K562 (cell line): ENCODE results near the gene ALG13. TPM values are rescaled to one million over a fixed set of nuclear protein-coding genes. Genes with fewer than 3 reads are reported as not detected.

Experiments
- ADNP ChIP-seq: fragments of 200-800 bp; sonication (Bioruptor generic); IDR thresholded peaks from 2 replicates; pipeline ENCODE4 v1.6.1; 2016; ENCODE audit warnings: missing genetic modification characterization, missing compliant biosample characterization
- COPS2 ChIP-seq: fragments of 450-650 bp; conservative IDR thresholded peaks from 2 replicates; pipeline ENCODE4 v1.6.1; 2016; ENCODE audit warnings: mild to moderate bottlenecking, moderate library complexity
- CXXC5 ChIP-seq: fragments of 250-450 bp; sonication (Bioruptor Pico); IDR thresholded peaks from 2 replicates; pipeline ENCODE4 v1.8.0; 2022; ENCODE audit warnings: inconsistent platforms, mild to moderate bottlenecking, moderate library complexity
- MBD1 ChIP-seq: fragments of 250-450 bp; sonication (Bioruptor Pico); IDR thresholded peaks from 2 replicates; pipeline ENCODE4 v1.8.0; 2022; ENCODE audit warnings: inconsistent platforms
- NFXL1 ChIP-seq: fragments of 450-650 bp; formaldehyde crosslinking; IDR thresholded peaks from 2 replicates; pipeline ENCODE4 v1.4.0; 2021; ENCODE audit warnings: mild to moderate bottlenecking
- POLR2G ChIP-seq: fragments of 200-400 bp; formaldehyde crosslinking; IDR thresholded peaks from 2 replicates; pipeline ENCODE4 v1.6.1; 2017; ENCODE audit warnings: low read depth, mild to moderate bottlenecking, antibody characterized with exemption, low read length, moderate library complexity
- RBM14 ChIP-seq: fragments of 200-400 bp; formaldehyde crosslinking; IDR thresholded peaks from 2 replicates; pipeline ENCODE4 v1.6.1; 2018; ENCODE audit warnings: low read depth, mild to moderate bottlenecking, low read length, moderate library complexity, borderline replicate concordance; ENCODE audit not compliant: insufficient read depth
- SNIP1 ChIP-seq: fragments of 450-650 bp; IDR thresholded peaks from 2 replicates; pipeline ENCODE4 v1.7.1; 2017; ENCODE audit warnings: low read depth, mild to moderate bottlenecking
- TRIM28 ChIP-seq: fragments of 450-650 bp; IDR thresholded peaks from 2 replicates; pipeline ENCODE4 v1.6.1; 2017
- TSC22D4 ChIP-seq: fragments of 450-650 bp; IDR thresholded peaks from 2 replicates; pipeline ENCODE4 v1.6.1; 2016; ENCODE audit warnings: missing genetic modification characterization, missing biosample characterization, control low read depth
- ZNF318 ChIP-seq, 2 experiments: fragments of 450-650 bp; IDR thresholded peaks; 2 replicates each; pipeline ENCODE4 v1.6.1; 2016; ENCODE audit warnings: mild to moderate bottlenecking in 2 of 2, borderline replicate concordance in 1 of 2, low read depth in 1 of 2, moderate library complexity in 1 of 2
- ZNF639 ChIP-seq, 2 experiments: fragments of 200-800 bp in 1 of 2; sonication (Bioruptor generic) in 1 of 2; sonication (generic) in 1 of 2; formaldehyde crosslinking in 1 of 2; IDR thresholded peaks in 1 of 2; conservative IDR thresholded peaks in 1 of 2; 2 replicates each; pipeline versions ENCODE4 v1.5.0 to v1.6.1; 2016 to 2020; ENCODE audit warnings: missing compliant biosample characterization in 1 of 2, missing genetic modification characterization in 1 of 2, missing genetic modification reagents in 1 of 2
- ZSCAN29 ChIP-seq: fragments of 450-650 bp; IDR thresholded peaks from 2 replicates; pipeline ENCODE4 v1.6.1; 2017
- polyA plus RNA-seq, 8 experiments: library from polyadenylated mRNA; depleted of rRNA in 4 of 8; stranded (reverse) in 5 of 8; unstranded in 3 of 8; fragments of >200 nt; fragmentation: Nextera tagmentation in 2 of 8; fragmentation: Illumina TruSeq in 1 of 8; extraction: Ambion mirVana in 2 of 8; extraction: Trizol in 1 of 8; gene quantifications; 2 replicates each; pipeline versions ENCODE4 v1.2.1 to v1.2.3, GENCODE V29; 2011 to 2014; ENCODE audit warnings: inconsistent platforms in 1 of 8, missing spikeins in 1 of 8
- total RNA-seq, 7 experiments: library from RNA; depleted of rRNA in 6 of 7; stranded (reverse); fragments of >200 nt in 6 of 7; fragmentation: Illumina TruSeq in 2 of 7; extraction: Trizol in 2 of 7; gene quantifications; 2 replicates each; pipeline versions ENCODE4 v1.2.1 to v1.2.3, GENCODE V29; 2011 to 2021; ENCODE audit warnings: low replicate concordance in 1 of 7

ALG13 gene
- total and polyA plus RNA-seq, 9 of the 15 experiments (the other 6 are each of a cell fraction or from before 2014, with no cell fraction given) = 40.3 to 117 (median 68.2) TPM

- TF ChIP-seq ZNF639 (CRISPR knock-in tag; conservative IDR thresholded peaks at IDR 0.05 in 1 of 2, IDR thresholded peaks at IDR 0.05 in 1 of 2) (no peak), ZSCAN29 (no peak), MBD1 (CRISPR knock-in tag) (no peak), NFXL1 (CRISPR knock-in tag) (no peak), CXXC5 (CRISPR knock-in tag) (peak; percentile 76), COPS2 (no peak), TRIM28 (0 out of 2 replicates have a peak, but pooled peaks have one; percentile 37), RBM14 (no peak), POLR2G (peak; percentile 95), ADNP (tag) (no peak), SNIP1 (peak; percentile 93), ZNF318 (IDR thresholded peaks at IDR 0.05; ENCODE audit: borderline replicate concordance in 1 of 2, low read depth in 1 of 2) (no peak), TSC22D4 (tag) (no peak)
Observed at GRCh38 chrX:111680988-111681779, at the start of gene ALG13 (continued).
